Stimulated activated CD4-positive, alpha-beta T cell treated with anti-CD3 and anti-CD28 coated beads, Interleukin-2, amount 100 ng/mL, for 24 hours (primary cell): ENCODE results near the gene PREB.
"Not testable (repeated sequence)": the region's sequence is repeated elsewhere in the genome, so short reads cannot be mapped to it uniquely, and the experiment has no call there.

Experiments
- DNase-seq, 2 donors: peaks; one replicate each; pipeline ENCODE4 v3.0.0-alpha.2; 2020

Gene PREB, protein sequence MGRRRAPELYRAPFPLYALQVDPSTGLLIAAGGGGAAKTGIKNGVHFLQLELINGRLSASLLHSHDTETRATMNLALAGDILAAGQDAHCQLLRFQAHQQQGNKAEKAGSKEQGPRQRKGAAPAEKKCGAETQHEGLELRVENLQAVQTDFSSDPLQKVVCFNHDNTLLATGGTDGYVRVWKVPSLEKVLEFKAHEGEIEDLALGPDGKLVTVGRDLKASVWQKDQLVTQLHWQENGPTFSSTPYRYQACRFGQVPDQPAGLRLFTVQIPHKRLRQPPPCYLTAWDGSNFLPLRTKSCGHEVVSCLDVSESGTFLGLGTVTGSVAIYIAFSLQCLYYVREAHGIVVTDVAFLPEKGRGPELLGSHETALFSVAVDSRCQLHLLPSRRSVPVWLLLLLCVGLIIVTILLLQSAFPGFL

DNA sequence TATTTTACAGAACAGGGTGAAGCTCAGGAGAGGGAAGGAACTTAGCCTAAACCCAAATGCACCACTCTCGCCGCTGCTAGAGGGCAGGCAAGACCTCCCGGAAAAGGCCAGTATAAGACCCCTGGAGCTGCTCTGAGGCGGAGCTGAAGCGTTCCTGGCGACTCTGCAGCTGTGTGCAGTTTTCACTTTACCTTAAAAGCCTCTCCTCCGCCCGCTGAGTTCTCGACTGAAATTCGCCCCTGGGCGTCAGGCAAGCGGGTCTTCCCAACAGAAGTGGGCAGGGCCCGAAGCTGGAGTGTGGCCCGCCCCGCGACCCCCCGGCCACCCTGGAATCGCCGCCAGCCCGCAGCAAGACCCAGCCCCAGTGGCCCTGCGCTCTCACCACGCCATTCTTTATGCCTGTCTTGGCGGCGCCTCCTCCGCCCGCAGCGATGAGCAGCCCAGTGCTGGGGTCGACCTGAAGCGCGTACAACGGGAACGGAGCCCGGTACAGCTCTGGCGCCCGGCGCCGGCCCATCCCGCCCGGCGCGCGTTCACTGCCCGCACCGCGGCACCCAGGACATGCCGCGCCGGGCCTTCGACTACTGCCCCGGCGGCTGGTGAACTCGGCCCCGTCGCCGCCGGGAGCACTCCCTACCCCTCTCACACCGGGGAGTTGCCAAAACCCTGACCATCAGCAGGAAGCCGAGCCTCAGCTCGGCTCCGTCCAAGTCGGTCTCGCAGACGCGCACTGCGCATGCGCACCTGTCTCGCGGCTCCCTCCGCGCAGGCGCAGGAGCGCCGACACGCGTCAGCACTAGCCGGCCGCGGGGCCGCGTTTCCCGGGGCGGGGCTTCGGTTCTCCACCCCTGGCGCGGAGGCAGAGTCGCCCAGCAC is at the start of gene PREB:
Gene PREB, minus strand, starts transcription at position 732 of the 876 bp plus-strand sequence. Its CDS starts 215 bp downstream, at position 517.
- DNase-seq, result peak; percentile 99

DNA sequence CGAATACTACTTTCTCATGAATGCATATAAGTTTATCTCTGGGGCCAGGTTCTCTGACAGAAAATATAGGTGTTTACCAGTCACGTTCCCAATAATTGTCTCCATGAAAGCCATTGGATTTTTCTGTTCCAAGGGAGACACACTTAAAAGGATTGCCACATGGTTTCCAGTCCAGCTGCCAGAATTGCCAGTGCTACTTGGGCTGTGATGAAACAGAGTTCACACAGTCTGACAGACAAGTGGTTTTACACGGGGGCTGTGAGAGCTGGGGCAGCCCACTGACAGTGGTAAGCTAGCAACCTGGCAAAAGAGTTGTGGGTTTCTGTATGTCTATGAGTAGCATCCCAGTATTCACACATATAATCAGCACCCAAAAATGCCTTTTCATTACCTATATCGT is 49.7 kb upstream of the PREB start:
- no peak for DNase-seq

DNA sequence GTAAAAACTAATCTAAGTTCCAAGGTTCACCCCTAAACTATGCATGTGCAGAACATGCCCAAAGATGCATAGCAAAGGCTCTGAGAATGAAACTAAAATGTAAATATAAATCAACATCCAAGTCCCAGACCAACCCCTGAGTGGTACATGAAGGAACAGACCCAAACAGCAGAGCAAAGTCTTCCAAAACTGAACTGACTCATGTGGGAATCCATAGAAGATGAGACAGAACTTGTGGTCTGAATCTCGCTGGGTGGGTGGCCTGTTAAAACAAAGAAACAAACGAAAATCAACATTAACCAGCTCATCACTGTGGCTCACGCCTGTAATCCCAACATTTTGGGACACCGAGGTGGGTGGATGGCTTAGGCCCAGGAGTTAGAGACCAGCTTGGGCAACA is 47.9 kb upstream of the PREB start:
- no peak for DNase-seq

DNA sequence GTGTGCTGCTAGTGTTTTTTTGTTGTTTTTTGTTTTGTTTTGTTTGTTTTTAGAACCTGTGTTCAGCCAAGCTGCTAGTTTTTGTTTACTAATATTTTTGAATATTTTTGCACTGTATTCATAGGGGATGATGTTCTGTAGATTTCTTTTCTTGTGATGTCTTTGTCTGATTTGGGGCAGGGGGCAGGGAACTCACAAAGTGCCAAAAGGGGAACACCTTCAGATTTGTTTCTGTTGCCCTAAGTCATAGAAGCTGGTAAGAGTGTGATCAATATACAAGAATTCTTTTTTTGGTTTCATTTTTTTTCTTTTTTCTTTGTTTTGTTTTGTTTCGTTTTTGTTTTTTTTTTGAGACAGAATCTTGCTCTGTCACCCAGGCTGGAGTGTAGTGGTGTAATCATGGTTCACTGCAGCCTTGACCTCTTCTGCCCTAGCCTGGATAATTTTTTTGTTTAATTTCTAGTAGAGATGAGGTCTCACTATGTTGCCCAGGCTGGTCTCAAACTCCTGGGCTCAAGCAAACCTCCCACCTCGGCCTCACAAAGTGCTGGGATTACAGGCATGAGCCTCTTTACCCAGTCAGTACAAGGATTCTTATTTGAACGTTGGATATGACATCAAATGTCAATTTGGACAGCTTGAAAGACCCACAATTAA is 45.0 kb upstream of the PREB start:
- no peak for DNase-seq

DNA sequence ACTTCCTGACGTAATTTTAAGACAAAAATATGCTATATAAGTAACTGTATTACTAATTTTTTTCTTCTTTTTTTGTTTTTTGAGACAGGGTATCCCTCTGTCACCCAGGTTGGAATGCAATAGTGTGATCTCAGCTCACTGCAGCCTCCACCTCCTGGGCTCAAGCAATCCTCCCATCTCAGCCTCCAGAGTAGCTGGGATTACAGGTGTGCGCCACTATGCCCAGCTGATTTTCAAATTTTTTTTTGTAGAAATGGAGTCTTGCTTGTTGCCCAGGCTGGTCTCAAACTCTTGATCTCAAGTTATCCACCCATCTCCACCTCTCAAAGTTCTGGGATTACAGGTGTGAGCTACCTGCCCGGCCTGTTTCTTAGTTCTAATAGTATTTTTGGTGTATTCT is 44.0 kb upstream of the PREB start:
- no peak for DNase-seq

DNA sequence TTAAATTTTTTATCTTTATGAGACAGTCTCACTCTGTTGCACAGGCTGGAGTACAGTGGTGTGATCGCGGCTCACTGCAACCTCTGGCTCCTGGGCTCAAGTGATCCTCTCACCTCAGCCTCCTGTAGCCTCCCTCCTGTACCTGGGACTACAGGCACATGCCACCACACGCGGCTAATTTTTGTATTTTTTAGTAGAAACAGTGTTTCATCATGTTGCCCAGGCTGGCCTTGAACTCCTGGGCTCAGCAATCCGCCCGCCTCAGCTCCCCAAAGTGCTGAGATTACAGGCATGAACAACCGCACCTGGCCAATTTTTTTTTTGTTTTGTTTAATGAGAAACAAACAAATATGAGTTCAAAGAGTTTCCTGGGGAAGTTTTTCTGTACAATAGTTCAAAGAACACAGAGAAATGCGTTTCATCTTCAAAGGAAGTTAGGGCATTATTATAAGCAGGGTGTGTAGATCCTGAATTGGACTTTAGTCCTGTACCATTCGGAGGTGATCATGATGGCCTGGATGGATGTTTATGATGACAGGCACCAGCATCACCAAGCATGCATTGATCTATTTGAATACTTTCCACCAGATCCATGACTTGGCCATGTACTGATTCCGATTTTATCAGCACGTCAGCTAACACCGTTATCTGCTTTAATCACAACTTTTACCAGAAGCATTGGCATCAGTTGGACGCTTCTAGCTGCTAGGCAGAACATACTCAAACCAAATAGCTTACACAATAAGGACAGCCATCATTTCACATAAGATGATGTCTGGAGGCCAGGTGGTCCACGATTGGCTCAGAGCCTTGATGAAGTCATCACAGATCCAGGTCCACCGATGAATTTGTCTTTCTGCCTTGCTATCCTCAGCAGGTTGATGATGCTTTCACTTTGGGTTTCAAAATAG is 43.3 kb upstream of the PREB start:
- DNase-seq, result no peak

DNA sequence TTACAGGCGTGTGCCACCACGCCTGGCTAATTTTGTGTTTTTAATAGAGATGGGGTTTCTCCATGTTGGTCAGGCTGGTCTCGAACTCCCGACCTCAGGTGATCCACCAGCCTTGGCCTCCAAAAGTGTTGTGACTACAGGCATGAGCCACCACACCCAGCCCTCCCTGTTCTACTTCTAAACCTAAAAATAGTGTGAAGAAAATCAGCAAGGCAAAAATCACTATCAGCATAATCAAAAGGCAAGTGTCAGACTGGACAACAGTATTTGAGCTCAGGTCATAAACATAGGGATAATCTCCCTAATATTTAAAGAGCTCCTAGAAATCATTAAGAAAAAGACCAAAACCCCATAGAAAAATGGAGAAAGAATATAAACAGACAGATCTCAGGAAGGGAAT is 41.3 kb upstream of the PREB start:
- not testable (repeated sequence) for DNase-seq

DNA sequence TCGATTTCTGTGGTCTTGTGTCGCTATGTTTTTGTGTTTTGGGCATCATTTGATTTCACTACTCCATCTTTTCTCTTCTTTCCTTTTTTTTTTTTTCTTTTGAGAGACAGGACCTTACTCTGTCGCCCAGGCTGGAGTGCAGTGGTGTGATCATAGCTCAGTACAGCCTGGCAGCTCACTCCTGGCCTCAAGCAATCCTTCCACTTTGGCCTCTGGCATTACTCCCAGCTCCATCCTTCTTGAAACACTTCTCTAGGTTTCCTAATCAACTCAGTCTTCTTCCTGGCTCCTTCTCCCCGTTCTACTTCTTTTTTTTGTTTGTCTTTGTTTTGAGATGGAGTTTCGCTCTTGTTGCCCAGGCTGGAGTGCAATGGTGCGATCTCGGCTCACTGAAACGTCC is 40.9 kb upstream of the PREB start:
- DNase-seq, result no peak

DNA sequence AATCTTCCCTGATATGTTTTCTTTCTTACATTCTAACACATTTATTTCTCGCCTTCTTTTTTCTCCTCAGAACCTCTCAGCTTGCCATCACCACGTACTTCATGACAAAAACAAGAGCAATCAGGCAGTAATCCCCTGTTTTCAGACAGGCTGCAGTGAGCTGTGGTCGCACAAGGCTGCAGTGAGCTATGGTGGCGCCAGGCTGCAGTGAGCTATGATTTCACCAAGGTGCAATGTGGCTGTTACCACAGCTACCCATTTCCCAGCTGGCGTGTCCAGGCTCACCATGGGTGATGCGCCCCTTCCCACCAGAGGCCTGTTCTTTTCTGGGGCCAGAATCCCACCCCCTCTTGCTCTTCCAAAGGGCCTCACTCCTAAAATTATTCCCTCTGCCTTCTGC is 40.2 kb upstream of the PREB start:
- DNase-seq, result no peak

DNA sequence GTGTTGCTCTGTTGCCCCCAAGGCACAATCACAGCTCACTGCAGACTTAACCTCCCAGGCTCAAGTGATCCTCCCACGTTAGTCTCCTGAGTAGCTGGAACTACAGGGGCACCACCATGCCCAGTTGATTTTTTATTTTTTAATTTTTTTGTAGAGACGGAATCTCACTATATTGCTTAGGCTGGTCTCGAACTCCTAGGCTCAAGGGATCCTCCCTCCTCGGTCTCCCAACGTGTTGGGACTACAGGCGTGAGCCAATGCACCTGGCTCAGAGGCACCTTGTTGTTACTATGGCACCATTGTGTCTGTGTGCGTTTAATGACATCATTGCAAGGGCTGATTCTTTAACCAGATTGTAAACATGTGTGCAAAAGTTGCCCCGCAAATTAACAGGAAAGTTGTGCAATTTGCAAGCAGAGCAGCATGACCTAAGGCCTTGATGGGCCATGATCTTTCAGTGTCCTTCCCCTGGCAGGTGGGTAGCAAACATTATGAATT is 37.0 kb upstream of the PREB start:
- DNase-seq, result no peak

DNA sequence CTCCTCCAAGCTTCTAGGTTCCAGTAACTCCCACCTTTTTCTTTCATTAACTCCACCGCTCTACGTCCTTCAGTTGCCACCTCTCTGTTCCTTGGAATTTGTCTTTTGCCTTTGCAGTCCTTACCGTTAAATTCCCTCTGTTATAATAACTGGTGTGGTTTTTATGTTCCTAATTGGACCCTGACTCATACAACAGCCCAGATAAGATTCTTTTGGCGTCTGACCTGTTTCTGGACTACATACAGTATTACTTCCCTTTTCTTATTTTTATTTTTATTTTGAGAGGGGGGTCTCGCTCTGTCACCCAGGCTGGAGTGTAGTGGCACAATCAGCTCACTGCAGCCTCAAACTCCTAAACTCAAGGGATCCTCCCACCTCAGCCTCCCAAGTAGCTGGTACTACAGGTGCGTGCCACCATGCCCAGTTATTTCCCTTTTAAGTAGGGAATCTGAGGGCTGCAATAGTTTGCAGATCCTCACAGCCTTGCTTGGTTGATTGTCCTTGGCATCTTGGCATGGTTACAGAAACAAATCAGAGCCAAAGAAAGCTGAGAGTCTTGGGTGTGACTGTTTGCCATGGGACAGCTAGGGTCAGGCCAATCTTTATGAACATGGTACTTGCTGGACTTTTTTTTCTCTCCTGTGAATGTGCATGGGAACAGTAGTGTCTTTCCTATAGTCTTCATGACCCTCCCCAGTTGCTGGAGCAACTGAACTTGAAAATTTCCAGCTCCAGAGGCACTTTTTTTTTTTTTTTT is 36.3 kb upstream of the PREB start:
- DNase-seq, result no peak

DNA sequence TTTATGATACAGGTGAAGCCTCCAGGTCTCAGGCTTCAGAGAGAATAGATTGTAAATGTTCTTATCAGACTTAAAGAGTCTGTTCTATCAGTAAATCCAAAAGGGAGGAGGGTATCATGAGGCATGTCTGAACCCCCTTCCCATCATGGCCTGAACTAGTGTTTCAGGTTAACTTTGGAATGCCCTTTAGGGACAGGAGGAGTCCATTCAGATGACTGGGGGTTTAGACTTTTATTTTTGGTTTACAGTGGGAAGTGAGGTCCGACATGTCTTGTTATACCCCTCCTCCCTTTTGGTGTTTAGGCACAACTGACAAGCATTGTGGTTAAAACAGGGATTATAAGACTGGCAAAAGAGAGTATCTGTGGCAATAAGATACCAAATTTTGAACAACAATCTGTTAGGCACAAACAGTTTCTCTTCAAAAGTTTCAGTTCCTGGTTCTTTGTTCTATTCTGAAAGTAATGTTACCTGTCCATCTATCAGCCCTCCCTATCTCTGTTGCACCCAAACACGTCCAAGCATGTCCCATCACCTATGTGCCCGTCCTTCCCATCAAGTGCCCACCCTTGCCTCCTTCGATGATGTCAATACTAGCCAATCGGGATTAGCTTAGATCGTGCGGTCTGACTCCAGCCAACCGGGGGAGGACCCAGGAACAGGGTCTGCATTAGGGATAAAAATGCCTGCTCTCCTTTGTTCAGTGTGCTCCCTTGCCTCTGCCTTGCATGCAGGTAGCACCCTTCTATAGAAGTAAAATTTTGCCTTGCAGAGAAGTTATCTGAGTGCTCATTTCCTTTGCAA is 30.7 kb upstream of the PREB start:
- DNase-seq, result no peak

DNA sequence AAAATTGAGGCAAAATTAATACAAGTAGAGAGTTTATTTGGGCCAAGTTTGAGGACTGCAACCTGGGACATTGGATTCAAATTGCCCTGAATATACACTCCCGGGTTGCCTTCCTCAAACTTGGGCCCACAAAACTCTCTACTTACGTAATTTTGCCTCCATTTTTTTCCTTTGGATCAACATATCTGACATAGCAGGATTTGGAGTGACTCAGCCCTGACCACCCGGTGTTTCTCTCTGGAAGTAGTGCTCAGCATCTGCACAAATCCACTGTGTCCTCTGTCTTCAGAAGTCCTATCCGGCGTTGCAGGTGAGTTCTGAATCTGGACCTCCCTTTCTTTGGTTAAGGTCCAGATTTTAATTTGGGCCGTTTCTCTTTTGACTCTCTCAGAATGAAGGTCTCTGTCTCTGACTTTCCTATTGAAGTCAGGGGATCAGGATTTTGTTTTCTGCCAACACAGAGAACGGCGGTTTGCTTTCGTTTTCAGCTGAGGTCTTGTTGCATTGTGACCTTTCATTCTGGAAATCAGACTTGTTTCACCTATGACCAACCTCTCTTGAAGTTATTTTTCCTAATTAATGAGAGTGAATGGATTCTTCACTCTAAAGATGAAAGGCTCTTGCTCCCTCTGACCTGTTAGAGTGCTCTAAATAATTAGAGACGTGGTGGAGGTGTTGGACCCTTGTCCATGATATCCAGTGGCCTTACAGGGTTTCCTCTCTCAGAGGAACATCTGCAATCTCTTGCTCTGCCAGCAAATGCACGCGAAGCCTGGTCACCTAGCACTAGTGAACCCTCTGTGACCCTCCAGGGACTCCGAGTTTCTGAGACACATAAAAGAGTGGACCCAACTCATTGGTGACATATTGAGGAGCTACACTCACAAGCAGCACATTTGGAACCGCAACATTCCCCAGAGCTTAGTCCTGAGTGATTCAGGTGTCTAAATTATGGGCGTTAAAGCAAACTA is 28.0 kb upstream of the PREB start:
- DNase-seq, result no peak

DNA sequence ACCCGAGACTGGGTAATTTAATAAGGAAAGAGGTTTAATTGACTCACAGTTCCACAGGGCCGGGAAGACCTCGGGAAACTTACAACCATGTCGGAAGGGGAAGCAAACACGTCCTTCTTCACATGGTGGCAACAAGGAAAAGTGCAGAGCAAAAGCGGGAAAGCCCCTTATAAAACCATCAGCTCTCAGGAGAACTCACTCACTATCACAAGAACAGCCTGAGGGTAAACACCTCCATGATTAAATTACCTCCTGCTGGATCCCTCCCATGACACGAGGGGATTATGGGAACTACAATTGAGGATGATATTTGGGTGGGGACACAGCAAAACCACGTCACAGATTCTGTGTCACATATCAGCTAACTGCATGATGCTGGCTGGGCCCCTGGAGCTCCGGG is 25.8 kb upstream of the PREB start:
- DNase-seq, result no peak

DNA sequence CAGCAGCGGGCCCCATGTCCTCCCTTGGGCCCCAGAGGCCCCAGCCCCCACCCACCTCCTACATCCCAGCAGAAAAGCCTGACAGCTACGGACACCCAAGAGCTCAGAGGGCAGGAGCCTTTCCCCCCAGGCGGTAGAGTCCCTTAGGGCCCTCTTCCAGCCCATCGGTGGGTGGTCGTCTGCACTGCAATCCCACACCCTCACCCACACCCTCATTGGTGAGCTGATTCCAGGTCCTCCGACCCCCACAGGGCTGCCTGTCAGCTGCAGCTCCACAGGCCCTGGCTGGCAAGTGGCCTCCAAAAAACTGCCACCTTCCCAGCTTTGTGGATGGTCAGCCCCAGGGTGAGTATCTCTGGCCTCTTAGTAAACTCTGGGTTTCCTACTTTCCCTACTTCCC is 24.8 kb upstream of the PREB start:
- no peak for DNase-seq

DNA sequence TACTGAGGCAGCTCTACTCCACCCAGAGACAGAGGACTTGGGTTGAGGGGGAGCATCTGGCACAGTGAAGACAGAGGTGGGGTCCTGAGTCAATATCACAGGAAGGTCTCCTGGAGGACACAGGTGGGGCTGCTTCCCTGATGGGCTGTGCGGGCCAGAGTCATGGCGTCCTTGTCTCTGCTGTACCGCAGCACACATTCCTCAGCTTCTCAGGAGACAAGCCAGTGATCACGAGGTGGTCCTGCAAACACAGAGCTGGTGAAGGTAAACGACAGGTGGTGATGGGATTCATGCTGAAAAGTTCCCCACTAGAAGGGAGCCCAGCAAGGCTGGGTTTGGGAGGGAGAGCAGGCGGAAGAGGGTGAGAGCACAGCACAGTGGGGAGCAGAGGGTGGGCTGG is 24.0 kb upstream of the PREB start:
- no peak for DNase-seq

DNA sequence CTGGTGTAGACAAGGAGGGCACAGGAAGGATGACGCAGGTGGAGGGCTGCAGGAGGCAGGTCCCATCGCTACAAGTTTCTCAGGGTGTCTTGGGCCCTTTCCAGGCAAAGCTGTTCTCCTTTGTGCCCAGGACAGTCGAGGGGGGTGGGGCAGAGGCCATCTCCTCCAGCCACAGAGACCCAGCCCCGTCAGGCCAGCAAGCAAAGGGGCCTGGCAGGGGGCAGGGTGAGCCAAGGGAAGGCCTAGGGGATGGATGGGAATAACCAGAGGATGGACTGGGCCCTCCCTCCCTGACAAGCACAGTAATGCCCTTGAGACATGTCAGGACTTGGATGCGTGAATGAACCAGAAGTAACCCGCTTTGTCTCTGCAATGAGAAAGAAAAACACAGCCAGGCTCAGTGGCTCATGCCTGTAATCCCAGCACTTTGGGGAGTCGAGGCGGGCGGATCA is 20.7 kb upstream of the PREB start:
- no peak for DNase-seq

DNA sequence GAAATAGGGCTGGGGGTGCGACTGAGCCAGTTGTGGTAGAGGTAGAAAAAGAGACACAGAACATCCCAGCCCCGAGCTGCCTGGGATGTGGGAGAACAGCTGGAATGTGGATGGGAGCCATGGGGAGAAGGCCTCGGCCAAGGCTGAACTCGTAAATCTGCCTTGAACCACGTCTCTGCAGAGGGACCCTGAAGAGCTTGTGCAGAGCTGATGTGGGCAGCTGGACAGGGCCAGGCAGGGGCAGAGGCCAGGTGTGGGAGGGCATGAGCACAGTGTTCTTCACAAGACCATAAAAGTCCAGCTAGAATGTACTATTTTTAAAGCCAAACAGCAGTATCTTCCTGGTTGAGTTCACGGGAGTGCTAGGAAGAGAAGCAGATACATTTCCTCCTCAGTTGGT is 20.1 kb upstream of the PREB start:
- DNase-seq, result no peak

DNA sequence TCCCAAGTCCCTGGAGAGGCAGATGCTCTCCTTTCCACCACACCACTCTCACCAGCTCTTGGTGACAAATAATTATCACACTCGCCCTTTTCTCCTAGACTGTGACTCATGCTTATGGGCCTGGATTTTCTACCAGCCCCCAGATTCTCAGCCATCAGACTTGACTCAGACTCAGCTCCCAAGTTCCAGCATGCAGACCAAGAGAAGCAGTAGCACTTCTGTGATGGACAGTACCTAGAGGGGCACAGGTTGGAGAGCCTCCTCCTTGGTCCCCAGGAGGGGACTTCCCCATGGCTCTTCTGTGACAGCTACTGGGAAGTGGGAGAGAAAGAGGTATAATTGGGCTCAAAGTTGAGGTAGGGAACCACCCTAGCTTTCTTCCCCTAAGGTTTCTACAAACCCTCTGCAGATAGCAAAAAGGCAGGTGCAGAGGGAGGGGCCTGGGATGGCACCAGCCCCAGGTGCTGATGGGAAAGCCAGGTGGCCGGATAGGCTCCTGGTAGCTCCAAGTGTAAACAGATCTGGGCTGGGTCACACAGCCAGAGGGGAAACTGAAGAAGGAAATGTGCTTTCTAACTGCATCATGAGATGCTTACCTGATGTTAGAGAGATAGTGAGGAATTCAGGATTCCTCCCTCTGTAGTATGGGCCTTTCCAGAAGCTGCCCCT is 18.5 kb upstream of the PREB start:
- DNase-seq, result no peak
